Daoy (cell line): ENCODE measurements around the gene ADAT2. TPM values are rescaled to one million over a fixed set of nuclear protein-coding genes. Genes with fewer than 3 reads are reported as not detected.

Source experiments
- DNase-seq: peaks from one replicate; pipeline ENCODE4 v3.0.0-alpha.2; 2015; ENCODE audit warnings: low read depth
- total RNA-seq: library from RNA; depleted of rRNA; stranded (reverse); fragments of >200 nt; shearing (Covaris generic); gene quantifications from 2 replicates; pipeline ENCODE4 v1.2.3, GENCODE V29; 2014

ADAT2 gene
- total RNA-seq, 1 experiment from 2014 or later, result 10.6 TPM

DNA sequence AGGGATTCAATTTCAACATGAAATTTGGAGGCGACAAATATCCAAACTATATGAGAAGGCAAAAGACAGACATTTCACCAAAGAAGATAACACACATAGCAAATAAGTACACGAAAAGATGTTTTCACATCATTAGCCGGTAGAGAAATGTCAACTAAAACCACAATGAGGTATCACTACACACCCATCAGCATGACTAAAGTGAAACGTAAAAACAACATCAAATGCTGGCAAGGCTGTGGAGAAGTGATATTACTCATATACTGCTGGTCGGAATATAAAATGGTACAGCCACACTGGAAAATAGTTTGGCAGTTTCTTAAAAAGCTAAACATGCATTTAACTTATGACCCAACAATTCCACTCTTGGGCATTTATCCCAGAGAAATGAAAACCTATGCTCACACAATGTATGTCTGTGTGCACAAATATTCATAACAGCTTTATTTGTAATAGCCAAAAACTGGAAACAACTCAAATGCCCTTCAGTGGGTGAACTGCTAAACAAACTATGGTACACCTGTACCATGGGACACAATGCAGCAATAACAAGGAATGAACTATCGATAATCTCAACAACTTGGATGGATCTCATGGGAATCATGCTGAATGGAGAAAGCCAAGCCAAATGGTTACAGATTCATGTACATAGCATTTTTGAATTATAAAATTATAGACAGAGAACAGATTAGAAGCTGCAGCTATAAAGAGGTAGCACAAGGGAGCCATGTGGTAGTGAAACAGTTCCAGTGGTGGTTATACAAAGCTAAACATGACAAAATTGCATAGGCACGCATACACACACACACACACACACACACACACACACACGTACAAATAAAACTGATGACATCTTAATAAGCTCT, 8.6 kb downstream of the ADAT2 start:
- peak; percentile 16 for DNase-seq

DNA sequence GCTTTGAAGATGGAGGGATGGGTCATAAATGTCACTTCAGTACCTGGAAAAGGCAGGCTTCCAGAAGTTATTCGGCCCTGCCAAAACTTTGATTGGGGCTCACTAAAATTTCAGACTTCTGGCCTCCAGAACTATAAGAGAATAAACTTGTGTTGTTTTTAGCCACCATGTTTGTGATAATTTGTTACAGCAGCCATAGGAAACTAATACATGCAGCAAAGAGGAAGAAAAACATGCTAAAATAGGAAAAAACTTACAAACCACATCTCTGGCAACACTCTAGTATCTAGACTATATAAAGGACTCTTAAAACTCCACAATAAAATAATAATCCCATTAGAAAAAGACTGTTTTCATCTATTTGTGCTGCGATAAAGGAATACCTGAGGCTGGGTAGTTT, 9.5 kb downstream of the ADAT2 start:
- no peak for DNase-seq

GRCh38 chr6:143432588-143432987, 17.9 kb downstream of the ADAT2 start:
- no peak for DNase-seq

GRCh38 chr6:143431226-143431625, 19.3 kb downstream of the ADAT2 start:
- DNase-seq, result no peak

GRCh38 chr6:143429970-143430369, 20.5 kb downstream of the ADAT2 start:
- no peak for DNase-seq

DNA sequence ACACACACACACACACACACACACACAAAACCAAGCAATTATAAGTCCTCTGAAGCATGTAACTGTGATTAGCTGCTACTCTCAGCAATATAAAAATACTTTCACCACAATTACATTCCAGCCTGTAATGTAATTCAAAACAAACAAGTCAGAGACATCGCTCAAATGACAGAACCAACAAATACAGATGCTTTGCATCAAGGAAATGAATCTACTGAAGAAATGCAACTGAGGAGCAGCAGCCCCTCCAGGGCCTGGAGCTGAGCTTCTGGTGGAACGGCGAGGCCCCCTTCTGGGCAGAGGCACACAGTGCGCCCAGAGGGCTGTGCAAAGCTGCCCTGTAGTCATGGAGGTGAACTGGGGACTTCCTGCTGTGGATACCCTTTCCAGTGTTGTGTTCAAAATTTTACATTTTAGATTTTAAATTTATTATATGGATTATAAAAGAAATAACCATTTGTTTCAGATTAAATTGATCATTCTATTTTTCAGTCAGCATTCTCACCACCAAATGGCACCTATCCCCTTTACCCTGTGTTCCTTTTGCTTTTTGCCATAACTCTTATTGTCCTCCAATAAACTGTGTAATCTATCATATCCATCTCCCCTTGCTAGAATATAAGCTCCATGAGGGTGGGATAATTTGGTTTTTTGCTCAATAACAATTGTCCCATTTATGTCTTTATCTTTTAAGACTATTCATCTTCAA, 23.2 kb downstream of the ADAT2 start:
- DNase-seq, result peak; percentile 84

- DNase-seq, result no peak
Observed at GRCh38 chr6:143426026-143426425, 24.5 kb downstream of the ADAT2 start.

GRCh38 chr6:143419526-143419925, 31.0 kb downstream of the ADAT2 start:
- no peak for DNase-seq

DNA sequence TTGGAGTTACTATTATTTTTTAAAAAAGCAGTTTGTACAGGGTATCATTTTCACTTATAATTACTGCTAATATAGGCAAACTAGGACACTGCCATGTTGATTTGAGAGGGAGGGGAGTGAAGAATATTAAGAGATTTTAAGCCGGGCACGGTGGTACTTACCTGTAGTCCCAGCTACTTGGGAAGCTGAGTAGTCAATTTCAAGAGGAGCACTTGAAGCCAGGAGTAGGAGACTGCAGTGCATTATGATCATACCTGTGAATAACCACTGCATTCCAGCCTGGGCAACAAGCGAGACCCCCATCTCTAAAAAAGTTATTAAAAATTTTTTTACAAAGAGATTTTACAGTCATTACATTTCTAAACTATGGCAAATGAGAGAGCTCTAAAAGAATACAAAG, 35.7 kb downstream of the ADAT2 start:
- no peak for DNase-seq

DNA sequence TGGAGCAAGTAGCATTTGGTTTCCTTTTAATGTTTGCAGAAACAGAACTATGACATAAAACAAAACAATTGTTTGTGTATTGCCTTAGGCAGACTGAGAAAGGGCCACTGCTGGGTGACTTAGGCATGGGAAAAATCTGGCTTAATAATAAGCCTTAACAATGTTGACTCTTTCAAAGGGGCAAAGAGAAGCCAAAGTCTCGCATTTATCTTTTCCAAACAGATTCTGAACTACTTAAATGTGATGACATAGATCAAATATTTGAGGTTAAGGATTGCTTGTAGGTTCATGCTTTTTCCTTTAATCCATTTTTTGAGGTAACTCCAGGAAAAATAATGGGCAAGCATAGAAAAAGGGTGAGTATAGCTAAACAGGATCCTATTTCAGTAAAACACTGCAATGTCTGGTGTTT, 39.6 kb downstream of the ADAT2 start:
- DNase-seq, result peak; percentile 41

DNA sequence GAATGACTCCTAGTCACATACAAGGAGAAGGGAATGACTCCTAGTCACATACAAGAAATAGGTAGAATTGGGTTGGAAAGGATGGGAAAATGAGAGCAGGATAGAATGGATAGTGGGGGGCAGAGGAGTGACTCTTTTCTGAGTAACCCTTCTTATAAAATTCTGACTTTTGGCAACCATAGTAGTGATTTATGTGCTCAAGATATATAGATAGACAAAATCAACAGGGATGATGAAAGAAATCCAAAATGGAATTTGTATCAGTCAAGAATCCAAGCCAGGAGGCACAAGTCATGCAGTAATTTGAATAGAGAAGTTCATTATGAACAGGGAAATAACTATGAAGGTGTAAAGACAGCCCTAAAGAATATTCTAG, 41.7 kb downstream of the ADAT2 start:
- no peak for DNase-seq

DNA sequence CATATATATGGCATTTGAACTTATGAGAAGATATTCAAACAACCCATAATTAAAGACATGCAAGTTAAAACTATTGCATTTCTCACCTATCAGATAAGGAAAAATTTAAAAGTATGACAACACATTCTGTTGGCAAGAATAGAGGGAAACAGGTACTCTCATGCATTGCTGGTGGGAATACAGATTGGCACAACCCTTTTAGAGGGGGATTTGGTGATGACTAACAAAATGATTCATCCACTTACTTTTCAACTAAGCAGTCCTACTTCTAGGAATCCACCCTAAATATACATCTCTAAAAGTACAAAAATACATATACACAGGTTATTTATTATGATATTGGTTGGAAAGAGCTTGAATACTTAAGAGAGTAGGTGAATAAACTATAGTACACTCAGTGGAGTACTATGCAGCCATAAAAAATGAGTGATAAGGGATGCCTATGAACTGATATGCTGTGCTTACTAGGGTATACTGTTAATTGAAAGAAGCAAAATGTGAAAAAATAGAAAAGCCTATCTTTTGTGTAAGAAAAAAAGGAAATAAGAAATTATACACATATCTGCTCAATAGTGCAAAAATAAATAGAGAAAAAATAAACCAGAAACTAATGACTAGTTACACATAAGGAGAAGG, 42.2 kb downstream of the ADAT2 start:
- no peak for DNase-seq

DNA sequence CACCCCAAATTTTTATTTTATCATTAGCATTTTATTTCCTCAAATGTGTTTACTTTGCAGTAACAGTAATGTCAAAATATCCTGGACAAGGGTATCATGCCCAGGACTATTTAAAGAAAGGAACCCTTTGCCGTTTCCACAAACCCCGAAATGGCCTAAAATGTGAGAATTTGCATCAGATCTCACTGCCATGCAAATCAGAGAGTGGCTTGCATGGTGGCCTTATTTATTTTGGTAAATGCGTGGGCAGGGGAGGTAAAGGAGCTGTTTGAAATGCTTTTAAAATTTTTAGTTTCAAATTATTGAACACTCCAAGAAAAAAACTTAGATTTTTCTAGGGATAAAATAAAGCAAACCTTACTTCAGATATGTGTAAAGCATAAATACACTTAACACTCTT, 43.8 kb downstream of the ADAT2 start:
- DNase-seq, result no peak

GRCh38 chr6:143405373-143406154, 44.9 kb downstream of the ADAT2 start:
- DNase-seq, result peak; percentile 76

GRCh38 chr6:143402721-143403336, 47.7 kb downstream of the ADAT2 start:
- no peak for DNase-seq

- no peak for DNase-seq
Observed at GRCh38 chr6:143401636-143402370, 48.7 kb downstream of the ADAT2 start.

- no peak for DNase-seq
Observed at GRCh38 chr6:143401068-143401446, 49.4 kb downstream of the ADAT2 start.

DNA sequence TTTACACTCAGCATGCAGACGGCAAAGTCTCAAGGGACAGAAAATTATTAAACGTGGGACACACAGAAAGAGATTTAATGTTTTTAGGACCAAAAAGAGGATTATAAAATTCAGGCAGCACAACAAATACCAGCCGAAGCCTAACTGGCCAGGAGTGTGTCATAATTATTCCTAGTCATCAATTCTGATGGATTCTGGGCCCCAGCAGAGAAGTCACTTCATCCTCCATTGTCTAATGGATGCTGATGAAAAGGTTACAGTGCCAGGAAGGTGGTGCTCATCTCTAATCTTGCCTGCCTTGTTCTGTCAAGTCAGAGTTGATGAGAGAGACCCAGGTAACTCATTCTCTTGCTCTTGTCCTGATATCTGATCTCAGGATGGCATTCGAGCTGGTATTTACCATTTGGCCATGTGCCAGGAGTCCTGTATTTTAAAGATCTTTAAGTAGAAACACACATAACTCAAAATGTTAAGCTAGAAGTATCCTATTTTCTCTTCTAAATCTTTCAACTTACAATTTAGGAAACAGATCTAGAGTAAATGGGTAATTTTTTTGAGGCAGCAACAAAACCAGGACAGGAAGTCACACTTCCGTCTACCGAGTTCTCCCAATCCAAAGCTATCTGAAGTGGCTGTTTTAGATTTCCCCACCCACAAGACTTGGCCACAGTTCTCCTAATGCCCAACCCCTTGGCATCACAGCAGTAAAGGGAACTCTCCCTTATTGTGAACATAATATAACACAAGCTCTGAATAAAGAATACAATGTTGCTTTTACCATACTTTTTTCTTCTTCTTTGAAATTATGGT, 50.0 kb downstream of the ADAT2 start:
- peak; percentile 56 for DNase-seq

DNA sequence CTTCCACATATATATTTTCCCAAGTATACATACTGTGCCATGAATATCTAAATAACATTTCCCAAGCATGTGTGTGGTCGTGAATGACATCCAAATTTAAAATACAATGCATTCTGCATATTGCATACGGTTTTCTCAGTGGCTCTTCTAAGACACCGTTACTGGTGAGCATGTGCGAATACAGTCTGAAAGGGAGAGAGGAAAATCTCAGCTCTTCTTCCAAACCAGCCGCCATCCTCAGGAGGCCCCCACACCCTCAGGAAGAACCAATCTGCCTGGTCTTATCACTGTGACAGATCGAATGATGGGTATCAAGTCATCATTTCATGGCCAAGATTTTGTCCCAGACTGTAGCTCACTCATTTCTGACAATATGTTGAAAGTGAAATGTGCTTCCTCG, 50.7 kb downstream of the ADAT2 start:
- no peak for DNase-seq

DNA sequence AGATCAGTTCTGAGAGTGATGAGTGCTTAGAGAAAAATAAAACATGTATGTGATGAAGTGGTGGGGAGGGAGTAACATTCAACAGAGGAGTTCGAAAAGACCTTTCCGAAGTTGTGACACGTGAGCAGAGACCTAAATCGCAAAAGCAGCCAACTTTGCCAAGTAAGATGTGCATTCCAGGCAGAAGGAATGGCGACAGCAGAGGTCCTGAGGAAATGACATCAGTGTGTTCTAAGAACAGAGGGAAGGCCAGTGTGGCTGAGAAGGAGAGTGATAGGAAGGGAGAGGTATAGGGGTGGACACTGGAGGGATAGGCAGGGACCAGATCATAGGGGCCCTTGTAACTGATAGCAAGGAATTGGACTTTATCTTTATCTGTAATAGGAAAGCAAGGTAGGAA, 51.3 kb downstream of the ADAT2 start:
- DNase-seq, result no peak
